Nephron progenitor cell (in vitro differentiated cells): ENCODE measurements around the gene PDGFA.

ENCODE experiments used
- DNase-seq: peaks from one replicate; pipeline ENCODE4 v3.0.0; 2021
- H3K27ac Mint-ChIP-seq: 2 replicates; pipeline ENCODE4 v1.8.0; 2021; ENCODE audit warnings: mild to moderate bottlenecking, moderate library complexity, mixed read lengths
- H3K27me3 Mint-ChIP-seq: 2 replicates; pipeline ENCODE4 v1.8.0; 2021; ENCODE audit warnings: mild to moderate bottlenecking, low read depth, mixed read lengths; ENCODE audit not compliant: poor library complexity
- H3K36me3 Mint-ChIP-seq: 2 replicates; pipeline ENCODE4 v1.8.0; 2021; ENCODE audit warnings: low read depth, mixed read lengths
- H3K4me1 Mint-ChIP-seq: 2 replicates; pipeline ENCODE4 v1.8.0; 2021; ENCODE audit warnings: mixed read lengths
- H3K4me3 Mint-ChIP-seq: 2 replicates; pipeline ENCODE4 v1.8.0; 2021; ENCODE audit warnings: mild to moderate bottlenecking, moderate library complexity, mixed read lengths
- H3K9me3 Mint-ChIP-seq: 2 replicates; pipeline ENCODE4 v1.8.0; 2021; ENCODE audit warnings: mild to moderate bottlenecking, moderate library complexity, mixed read lengths
- CTCF ChIP-seq: fragments of 200-600 bp; sonication (generic); IDR thresholded peaks from 2 replicates; pipeline ENCODE4 v1.5.0; 2021; ENCODE audit warnings: antibody characterized with exemption

Gene PDGFA

GRCh38 chr7:479948-480499 is 39.6 kb downstream of the PDGFA start:
- H3K27ac Mint-ChIP-seq = no peak overlapping the region
- H3K4me1 Mint-ChIP-seq = peaks cover 66% of the 10 kb centered on the region
- no peak overlapping the region for H3K4me3 Mint-ChIP-seq
- TF ChIP-seq CTCF = no peak
- H3K27me3 Mint-ChIP-seq = peaks cover 22% of the 10 kb centered on the region
- H3K36me3 Mint-ChIP-seq = peaks cover 4% of the 10 kb centered on the region
- no peak for DNase-seq
- peaks cover 12% of the 10 kb centered on the region for H3K9me3 Mint-ChIP-seq

- H3K27ac Mint-ChIP-seq = no peak overlapping the region
- H3K4me3 Mint-ChIP-seq = no peak overlapping the region
- H3K36me3 Mint-ChIP-seq = peaks cover 4% of the 10 kb centered on the region
- H3K4me1 Mint-ChIP-seq = peaks cover 59% of the 10 kb centered on the region
- peaks cover 16% of the 10 kb centered on the region for H3K9me3 Mint-ChIP-seq
- no peak for TF ChIP-seq CTCF
- DNase-seq = no peak
- H3K27me3 Mint-ChIP-seq = peaks cover 21% of the 10 kb centered on the region
Measured at GRCh38 chr7:479115-479947, 40.3 kb downstream of the PDGFA start.

- Mint-ChIP-seq H3K27me3 (peaks cover 19% of the 10 kb centered on the region), H3K36me3 (peaks cover 4% of the 10 kb centered on the region), H3K4me1 (peaks cover 47% of the 10 kb centered on the region), H3K4me3 (no peak overlapping the region), H3K27ac (no peak overlapping the region), H3K9me3 (peaks cover 14% of the 10 kb centered on the region)
- TF ChIP-seq CTCF = no peak
- DNase-seq = no peak
Measured at GRCh38 chr7:477626-478220, 41.9 kb downstream of the PDGFA start.

- H3K27me3 Mint-ChIP-seq = peaks cover 11% of the 10 kb centered on the region
- no peaks in the 10 kb centered on the region for H3K36me3 Mint-ChIP-seq
- peaks cover 6% of the 10 kb centered on the region for H3K9me3 Mint-ChIP-seq
- no peak for TF ChIP-seq CTCF
- peaks cover 46% of the 10 kb centered on the region for H3K4me1 Mint-ChIP-seq
- no peak for DNase-seq
- no peak overlapping the region for H3K4me3 Mint-ChIP-seq
- H3K27ac Mint-ChIP-seq = no peak overlapping the region
Measured at GRCh38 chr7:476736-477360, 42.8 kb downstream of the PDGFA start.

- DNase-seq = no peak
- Mint-ChIP-seq H3K4me1 (peaks cover 45% of the 10 kb centered on the region), H3K9me3 (peaks cover 6% of the 10 kb centered on the region), H3K27ac (no peak overlapping the region), H3K36me3 (no peaks in the 10 kb centered on the region), H3K4me3 (no peak overlapping the region), H3K27me3 (peaks cover 7% of the 10 kb centered on the region)
- no peak for TF ChIP-seq CTCF
Measured at GRCh38 chr7:475951-476441, 43.6 kb downstream of the PDGFA start.
